Endothelial cell of umbilical vein (primary cell): ENCODE measurements around the gene LMBRD1.

Source experiments
- CTCF ChIP-seq, 2 donors: IDR thresholded peaks; 1 replicate in 1 of 2; 2 replicates in 1 of 2; pipeline ENCODE4 v1.5.1; 2011; ENCODE audit warnings: low read length in 2 of 2, mild to moderate bottlenecking in 2 of 2, moderate library complexity in 2 of 2, control low read depth in 1 of 2, inconsistent platforms in 1 of 2, low read depth in 1 of 2; ENCODE audit not compliant: insufficient read depth in 1 of 2; ENCODE audit errors: extremely low read depth in 1 of 2
- EZH2 ChIP-seq: IDR thresholded peaks from 2 replicates; pipeline ENCODE4 v1.6.1; 2012; ENCODE audit warnings: borderline replicate concordance, low read depth, mild to moderate bottlenecking, moderate library complexity, low read length, inconsistent platforms; ENCODE audit not compliant: severe bottlenecking
- FOS ChIP-seq: IDR thresholded peaks from 2 replicates; pipeline ENCODE4 v1.6.1; 2011; ENCODE audit warnings: mild to moderate bottlenecking, low read length, moderate library complexity, borderline replicate concordance; ENCODE audit not compliant: insufficient read depth
- MAX ChIP-seq: IDR thresholded peaks from 2 replicates; pipeline ENCODE4 v1.6.1; 2011; ENCODE audit not compliant: insufficient read depth, insufficient read length
- POLR2A ChIP-seq: IDR thresholded peaks from 2 replicates; pipeline ENCODE4 v1.6.1; 2012; ENCODE audit warnings: low read depth, mild to moderate bottlenecking, control low read depth, low read length
- POLR2AphosphoS5 ChIP-seq: IDR thresholded peaks from 2 replicates; pipeline ENCODE4 v1.6.1; 2012; ENCODE audit warnings: low read depth, mild to moderate bottlenecking, control low read depth, low read length, moderate library complexity; ENCODE audit not compliant: insufficient read depth

GRCh38 chr6:69650703-69651102, 146.1 kb downstream of the LMBRD1 start:
- TF ChIP-seq POLR2A (no peak), CTCF (IDR thresholded peaks at IDR 0.05; ENCODE audit: extremely low read depth in 1 of 2, insufficient read depth in 1 of 2, low read depth in 1 of 2, low read length in 2 of 2) (no peak), POLR2AphosphoS5 (no peak), EZH2 (no peak), MAX (no peak), FOS (no peak)
